HepG2 (cell line): ENCODE measurements around the gene PXMP2. TPM values are rescaled to one million over a fixed set of nuclear protein-coding genes. Genes with fewer than 3 reads are reported as not detected.

Source experiments
- ATAC-seq: fragments of 200-7000 bp; cut with Tn5 transposase; 3 replicates; pipeline ENCODE4 v1.9.1; 2020; ENCODE audit warnings: mild to moderate bottlenecking, moderate library complexity
- BruUV-seq: library from RNA; stranded (reverse); fragments of 400-500 nt; replicated peaks from 2 replicates; lab custom pipeline; 2021; lab: Mats Ljungman, UMichigan
- CTCF ChIA-PET: fragments of 300-600 bp; formaldehyde crosslinking; extraction: SDS; loops from one replicate; lab custom pipeline; 2021; ENCODE audit warnings: low total read pairs, inconsistent platforms, low intra/inter-chr PET ratio; lab: Yijun Ruan, JAX
- POLR2A ChIA-PET: fragments of 350-600 bp; sonication (Branson Sonifier 250); formaldehyde crosslinking; loops from one replicate; lab custom pipeline; 2020; ENCODE audit warnings: antibody characterized with exemption, inconsistent platforms; lab: Yijun Ruan, JAX
- DNase-seq: peaks from one replicate; pipeline ENCODE4 v3.0.0-alpha.2; 2015; ENCODE audit warnings: low spot score
- FAIRE-seq: peaks from 3 replicates; lab custom pipeline; 2011; peaks lifted over from hg19 to GRCh38; lab: Jason Lieb, UNC
- H2AFZ ChIP-seq: one replicate; pipeline ENCODE4 v1.6.1; 2011; ENCODE audit warnings: low read length, inconsistent platforms
- H3K27ac ChIP-seq: fragments of 300-600 bp; 3 replicates; pipeline ENCODE4 v1.8.0; 2011; ENCODE audit warnings: mixed run types, mild to moderate bottlenecking, mixed read lengths, low read length, inconsistent platforms; ENCODE audit not compliant: insufficient read depth; ENCODE audit errors: extremely low read length
- H3K27me3 ChIP-seq, 2 experiments: fragments of 200-600 bp in 1 of 2; 2 replicates in 1 of 2; 3 replicates in 1 of 2; pipeline versions ENCODE4 v1.6.0 to v1.8.0; 2011; ENCODE audit warnings: low read length in 2 of 2, mild to moderate bottlenecking in 2 of 2, moderate library complexity in 2 of 2, inconsistent platforms in 1 of 2; ENCODE audit not compliant: insufficient read depth in 2 of 2, control insufficient read depth in 1 of 2
- H3K36me3 ChIP-seq, 2 experiments: fragments of 200-600 bp in 1 of 2; replicated peaks in 1 of 2; 2 replicates in 1 of 2; 3 replicates in 1 of 2; pipeline versions ENCODE4 v1.5.1 to v1.8.0; 2011; ENCODE audit warnings: low read length in 2 of 2, inconsistent platforms in 1 of 2; ENCODE audit not compliant: insufficient read depth in 2 of 2, control insufficient read depth in 1 of 2
- H3K4me1 ChIP-seq: 2 replicates; pipeline ENCODE4 v1.5.1; 2012; ENCODE audit warnings: low read length, inconsistent platforms; ENCODE audit not compliant: insufficient read depth
- H3K4me2 ChIP-seq: 2 replicates; pipeline ENCODE4 v1.6.0; 2011; ENCODE audit warnings: low read depth, low read length, inconsistent platforms
- H3K4me3 ChIP-seq, 3 experiments: fragments of 200-600 bp in 1 of 3; sonication (generic), shearing (Covaris generic) in 1 of 3; replicated peaks in 1 of 3; 2 replicates each; pipeline ENCODE4 v1.5.1; 2011 to 2016; ENCODE audit warnings: low read length in 3 of 3, inconsistent platforms in 2 of 3, low read depth in 2 of 3, mild to moderate bottlenecking in 2 of 3, control low read depth in 1 of 3, mixed read lengths in 1 of 3; ENCODE audit not compliant: insufficient read depth in 1 of 3
- H3K79me2 ChIP-seq: one replicate; pipeline ENCODE4 v1.6.1; 2011; ENCODE audit warnings: low read length, inconsistent platforms; ENCODE audit not compliant: insufficient read depth
- H3K9ac ChIP-seq: 2 replicates; pipeline ENCODE4 v1.6.0; 2011; ENCODE audit warnings: mild to moderate bottlenecking, low read depth, low read length, inconsistent platforms; ENCODE audit not compliant: insufficient read depth
- H3K9me3 ChIP-seq: 2 replicates; pipeline ENCODE4 v1.5.1; 2012; ENCODE audit warnings: mild to moderate bottlenecking, low read length
- H4K20me1 ChIP-seq: 2 replicates; pipeline ENCODE4 v1.6.0; 2011; ENCODE audit warnings: inconsistent platforms, mild to moderate bottlenecking, low read length, moderate library complexity; ENCODE audit not compliant: insufficient read depth
- AGO1 ChIP-seq: fragments of 200-400 bp; formaldehyde crosslinking; IDR thresholded peaks from 2 replicates; pipeline ENCODE4 v1.6.1; 2017; ENCODE audit warnings: mild to moderate bottlenecking, low read depth, low read length, moderate library complexity; ENCODE audit not compliant: poor library complexity, severe bottlenecking
- EZH2 ChIP-seq: conservative IDR thresholded peaks from 2 replicates; pipeline ENCODE4 v1.6.1; 2012; ENCODE audit warnings: mild to moderate bottlenecking, low read depth, low read length, moderate library complexity
- HHEX ChIP-seq: IDR thresholded peaks from 2 replicates; pipeline ENCODE4 v1.6.1; 2016; ENCODE audit warnings: control low read depth
- JUN ChIP-seq: sonication (generic); formaldehyde crosslinking; IDR thresholded peaks from 2 replicates; pipeline ENCODE4 v1.4.0; 2020; ENCODE audit warnings: mild to moderate bottlenecking, missing genetic modification reagents
- KDM3A ChIP-seq: IDR thresholded peaks from 2 replicates; pipeline ENCODE4 v1.6.1; 2018; ENCODE audit warnings: low read depth, missing compliant biosample characterization
- NONO ChIP-seq, 2 experiments: fragments of 450-650 bp in 1 of 2; sonication (generic) in 1 of 2; formaldehyde crosslinking in 1 of 2; IDR thresholded peaks in 1 of 2; conservative IDR thresholded peaks in 1 of 2; 2 replicates each; pipeline versions ENCODE4 v1.6.1 to v1.8.0; 2017 to 2022; ENCODE audit warnings: mild to moderate bottlenecking in 1 of 2, missing genetic modification reagents in 1 of 2, moderate library complexity in 1 of 2
- PAX8 ChIP-seq: sonication (generic); formaldehyde crosslinking; IDR thresholded peaks from 2 replicates; pipeline ENCODE4 v1.8.0; 2022; ENCODE audit warnings: mild to moderate bottlenecking, missing genetic modification reagents, borderline replicate concordance
- SAFB2 ChIP-seq: sonication (generic); formaldehyde crosslinking; IDR thresholded peaks from 2 replicates; pipeline ENCODE4 v1.5.1; 2020; ENCODE audit warnings: missing genetic modification reagents, low read depth, mild to moderate bottlenecking, borderline replicate concordance
- TAF1 ChIP-seq: sonication (generic); formaldehyde crosslinking; IDR thresholded peaks from 2 replicates; pipeline ENCODE4 v1.4.0; 2020; ENCODE audit warnings: missing genetic modification reagents
- TBX2 ChIP-seq: sonication (generic); formaldehyde crosslinking; IDR thresholded peaks from 2 replicates; pipeline ENCODE4 v1.5.0; 2020; ENCODE audit warnings: missing genetic modification reagents, mild to moderate bottlenecking, borderline replicate concordance
- THAP11 ChIP-seq: IDR thresholded peaks from 2 replicates; pipeline ENCODE4 v1.6.1; 2016; ENCODE audit warnings: missing biosample characterization, missing genetic modification reagents
- ZBTB1 ChIP-seq: sonication (generic); formaldehyde crosslinking; IDR thresholded peaks from 2 replicates; pipeline ENCODE4 v1.4.0; 2020; ENCODE audit warnings: missing genetic modification reagents, borderline replicate concordance
- ZNF44 ChIP-seq: sonication (generic); formaldehyde crosslinking; IDR thresholded peaks from 2 replicates; pipeline ENCODE4 v1.5.1; 2020; ENCODE audit warnings: mild to moderate bottlenecking, missing genetic modification reagents
- ZNF441 ChIP-seq: sonication (generic); formaldehyde crosslinking; IDR thresholded peaks from 2 replicates; pipeline ENCODE4 v1.7.0; 2021; ENCODE audit warnings: missing genetic modification reagents, borderline replicate concordance
- ZNF878 ChIP-seq: sonication (generic); formaldehyde crosslinking; IDR thresholded peaks from 2 replicates; pipeline ENCODE4 v1.8.1; 2023; ENCODE audit warnings: mild to moderate bottlenecking, missing genetic modification reagents, moderate library complexity
- WGBS: methylation state at CpG from one replicate; pipeline ENCODE4 v1.1.6; 2017; ENCODE audit warnings: low lambda C conversion rate; 5-methylcytosine and 5-hydroxymethylcytosine counted together
- in situ Hi-C: cut with HindIII; loops from 2 replicates; pipeline ENCODE4 v1.10.0; 2017; ENCODE audit warnings: low pct_unique_long_range_greater_than_20kb; ENCODE audit not compliant: extremely low pct_ligation_motif_present
- intact Hi-C: fragments of 100-400 bp; cut with micrococcal nuclease; formaldehyde crosslinking; loops from one replicate; pipeline ENCODE4 v1.10.0; 2022; ENCODE audit not compliant: unreplicated experiment
- polyA plus RNA-seq, 8 experiments: library from polyadenylated mRNA; depleted of rRNA in 3 of 8; stranded (reverse) in 7 of 8; unstranded in 1 of 8; fragments of >200 nt; fragmentation: Illumina TruSeq in 4 of 8; extraction: Trizol in 4 of 8; gene quantifications; 2 replicates each; pipeline versions ENCODE4 v1.2.1 to v1.2.3, GENCODE V29; 2011 to 2016; ENCODE audit warnings: low read depth in 4 of 8, missing spikeins in 1 of 8, mixed read lengths in 1 of 8; ENCODE audit not compliant: insufficient read depth in 1 of 8
- total RNA-seq, 5 experiments: library from RNA; depleted of rRNA; stranded (reverse); fragments of >200 nt; fragmentation: Illumina TruSeq; extraction: Trizol; gene quantifications; 2 replicates each; pipeline ENCODE4 v1.2.3, GENCODE V29; 2016; ENCODE audit warnings: low read depth in 1 of 5
- TF ChIP-seq, protein P1 (sequence below): sonication (generic); formaldehyde crosslinking; IDR thresholded peaks from 2 replicates; pipeline ENCODE4 v1.4.0; 2020; ENCODE audit warnings: missing genetic modification reagents
- TF ChIP-seq, protein P2 (sequence below): sonication (generic); formaldehyde crosslinking; IDR thresholded peaks from 2 replicates; pipeline ENCODE4 v1.4.0; 2020; ENCODE audit warnings: missing genetic modification reagents, borderline replicate concordance

The PXMP2 gene
- total and polyA plus RNA-seq, 2 of the 13 experiments (the other 11 are each of a cell fraction or from before 2014, with no cell fraction given) = 25.5 to 42.9 TPM

DNA sequence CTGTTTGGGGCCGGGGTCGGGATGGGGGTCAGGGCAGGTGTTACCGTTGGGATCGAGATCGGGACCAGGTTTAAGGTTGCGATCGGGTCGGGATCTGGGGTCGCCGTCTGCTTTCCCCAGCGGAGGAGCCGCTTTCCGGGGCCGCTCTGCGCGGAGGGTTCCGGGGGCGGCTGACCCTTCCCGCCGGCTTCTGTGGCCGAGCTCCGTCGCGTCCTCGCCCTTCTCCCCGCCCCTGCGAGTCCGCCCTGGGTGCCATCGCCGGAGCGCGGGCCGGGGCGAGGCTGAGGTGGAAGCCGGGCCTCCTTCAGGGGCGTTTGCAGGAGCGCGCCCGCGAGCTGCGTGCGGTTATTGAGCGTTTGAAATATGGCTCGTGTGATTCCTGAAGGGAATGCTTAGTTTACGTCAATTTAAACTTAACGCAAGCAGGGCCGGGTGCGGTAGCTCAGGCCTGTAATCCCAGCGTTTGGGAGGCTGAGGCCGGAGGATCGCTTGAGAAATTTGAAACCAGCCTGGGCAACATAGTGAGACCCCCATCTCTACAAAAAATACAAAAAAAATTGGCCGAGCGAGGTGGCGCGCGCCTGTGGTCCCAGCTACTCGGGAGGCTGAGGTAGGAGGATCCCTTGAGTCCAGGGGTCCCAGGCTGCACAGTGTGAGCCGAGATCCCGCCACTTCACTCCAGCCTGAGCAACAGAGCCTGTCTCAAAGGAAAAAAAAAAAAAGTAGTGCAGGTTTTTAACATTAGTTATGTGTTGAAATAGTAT is 23.9 kb downstream of the PXMP2 start (continued):
- TF ChIP-seq AGO1 (no peak), NONO (IDR thresholded peaks at IDR 0.05) (no peak), NONO (CRISPR knock-in tag; conservative IDR thresholded peaks at IDR 0.05) (no peak), ZNF441 (CRISPR knock-in tag) (no peak), SAFB2 (CRISPR knock-in tag) (no peak), PAX8 (CRISPR knock-in tag) (no peak), TAF1 (CRISPR knock-in tag) (no peak), HHEX (no peak), ZBTB1 (CRISPR knock-in tag) (no peak; the same call in 1 of the 2 replicates), THAP11 (CRISPR knock-in tag) (no peak)
- TF ChIP-seq, protein P1, sequence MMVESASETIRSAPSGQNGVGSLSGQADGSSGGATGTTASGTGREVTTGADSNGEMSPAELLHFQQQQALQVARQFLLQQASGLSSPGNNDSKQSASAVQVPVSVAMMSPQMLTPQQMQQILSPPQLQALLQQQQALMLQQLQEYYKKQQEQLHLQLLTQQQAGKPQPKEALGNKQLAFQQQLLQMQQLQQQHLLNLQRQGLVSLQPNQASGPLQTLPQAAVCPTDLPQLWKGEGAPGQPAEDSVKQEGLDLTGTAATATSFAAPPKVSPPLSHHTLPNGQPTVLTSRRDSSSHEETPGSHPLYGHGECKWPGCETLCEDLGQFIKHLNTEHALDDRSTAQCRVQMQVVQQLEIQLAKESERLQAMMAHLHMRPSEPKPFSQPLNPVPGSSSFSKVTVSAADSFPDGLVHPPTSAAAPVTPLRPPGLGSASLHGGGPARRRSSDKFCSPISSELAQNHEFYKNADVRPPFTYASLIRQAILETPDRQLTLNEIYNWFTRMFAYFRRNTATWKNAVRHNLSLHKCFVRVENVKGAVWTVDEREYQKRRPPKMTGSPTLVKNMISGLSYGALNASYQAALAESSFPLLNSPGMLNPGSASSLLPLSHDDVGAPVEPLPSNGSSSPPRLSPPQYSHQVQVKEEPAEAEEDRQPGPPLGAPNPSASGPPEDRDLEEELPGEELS (CRISPR knock-in tag) = no peak

DNA sequence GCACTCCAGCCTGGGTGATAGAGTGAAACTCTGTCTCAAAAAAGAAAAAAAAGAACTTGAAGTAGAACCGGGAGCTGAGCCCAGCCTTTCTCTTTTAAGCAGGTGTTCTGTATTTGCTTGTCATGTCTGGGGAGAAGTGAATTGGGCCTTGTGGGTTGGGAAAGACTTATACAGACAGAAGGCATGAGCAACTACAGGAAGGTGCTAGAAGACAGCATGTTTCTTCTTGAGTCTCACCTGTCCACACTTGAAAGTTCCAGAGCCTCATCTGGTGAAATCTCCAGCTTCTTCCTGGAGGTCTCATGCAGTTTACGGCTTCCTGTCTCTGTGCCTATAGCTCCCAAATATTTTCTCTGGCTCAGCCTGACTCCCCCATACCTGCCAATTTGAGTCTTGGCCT is 25.7 kb downstream of the PXMP2 start:
- Histone ChIP-seq H3K4me3 (no peak overlapping the region), H3K27ac (no peak overlapping the region), H4K20me1 (no peaks in the 10 kb centered on the region), H3K36me3 (peaks cover 7 to 29% of the 10 kb centered on the region in 2 experiments; a peak in 4 of 5 replicates), H3K27me3 (no peaks in the 10 kb centered on the region), H3K9me3 (no peaks in the 10 kb centered on the region), H3K9ac (no peak overlapping the region), H3K79me2 (peaks cover 35% of the 10 kb centered on the region), H2AFZ (no peak overlapping the region), H3K4me2 (no peak overlapping the region), H3K4me1 (peaks cover 19% of the 10 kb centered on the region)
- no TSS peak for BruUV-seq
- POLR2A ChIA-PET = no interaction called here
- in situ Hi-C loops (no loop called here), intact Hi-C loops (no loop called here)
- DNase-seq = no peak
- no peak for ATAC-seq
- WGBS = 100% methylated on average over 2 of the region's 2 CpGs
- no peak for TF ChIP-seq JUN (CRISPR knock-in tag)
- no peak for TF ChIP-seq EZH2
- TF ChIP-seq TBX2 (CRISPR knock-in tag) = no peak
- no peak for TF ChIP-seq ZNF878 (CRISPR knock-in tag)
- no peak for TF ChIP-seq KDM3A
- TF ChIP-seq, protein P2, sequence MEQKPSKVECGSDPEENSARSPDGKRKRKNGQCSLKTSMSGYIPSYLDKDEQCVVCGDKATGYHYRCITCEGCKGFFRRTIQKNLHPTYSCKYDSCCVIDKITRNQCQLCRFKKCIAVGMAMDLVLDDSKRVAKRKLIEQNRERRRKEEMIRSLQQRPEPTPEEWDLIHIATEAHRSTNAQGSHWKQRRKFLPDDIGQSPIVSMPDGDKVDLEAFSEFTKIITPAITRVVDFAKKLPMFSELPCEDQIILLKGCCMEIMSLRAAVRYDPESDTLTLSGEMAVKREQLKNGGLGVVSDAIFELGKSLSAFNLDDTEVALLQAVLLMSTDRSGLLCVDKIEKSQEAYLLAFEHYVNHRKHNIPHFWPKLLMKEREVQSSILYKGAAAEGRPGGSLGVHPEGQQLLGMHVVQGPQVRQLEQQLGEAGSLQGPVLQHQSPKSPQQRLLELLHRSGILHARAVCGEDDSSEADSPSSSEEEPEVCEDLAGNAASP = no peak
- no peak for TF ChIP-seq ZNF44 (CRISPR knock-in tag)
- FAIRE-seq = no peak
- CTCF ChIA-PET = no interaction called here
